ENCODE measurements around the gene DYNC1H1. TPM values are rescaled to one million over a fixed set of nuclear protein-coding genes. Genes with fewer than 3 reads are reported as not detected.

The DYNC1H1 gene
- total RNA-seq, 2 experiments from 2014 or later = 291 to 301 TPM

DNA sequence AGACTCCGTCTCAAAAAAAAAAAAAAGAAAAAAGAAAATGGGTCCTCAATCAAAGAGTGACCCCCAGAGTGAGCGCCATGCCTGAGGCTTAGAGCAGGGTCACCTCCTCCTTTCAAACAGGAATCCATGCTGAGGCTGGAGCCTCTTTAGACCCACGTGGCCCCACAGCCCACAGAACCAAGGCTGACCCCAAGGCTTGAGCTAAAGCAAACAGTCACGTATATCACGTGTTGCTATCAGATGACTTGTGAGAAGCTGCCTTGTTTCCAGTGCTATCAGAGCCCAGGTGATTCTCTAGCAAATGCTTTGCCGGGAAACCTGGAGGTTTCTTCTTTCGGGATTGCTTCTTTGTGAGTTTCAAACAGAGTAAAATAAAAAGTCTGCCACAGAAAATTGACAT, 31.7 kb upstream of the DYNC1H1 start:
- no peaks in the 10 kb centered on the region for H3K9me3 Mint-ChIP-seq
- DNase-seq (no peak), ATAC-seq (no peak)
- H3K4me1 Mint-ChIP-seq (ENCODE audit: low read depth) = no peaks in the 10 kb centered on the region
- intact Hi-C loops (cut with micrococcal nuclease) = no loop called here
- no peaks in the 10 kb centered on the region for H3K36me3 Mint-ChIP-seq (ENCODE audit: low read depth)
- H3K27me3 Mint-ChIP-seq = no peaks in the 10 kb centered on the region
- TF ChIP-seq, protein P1, sequence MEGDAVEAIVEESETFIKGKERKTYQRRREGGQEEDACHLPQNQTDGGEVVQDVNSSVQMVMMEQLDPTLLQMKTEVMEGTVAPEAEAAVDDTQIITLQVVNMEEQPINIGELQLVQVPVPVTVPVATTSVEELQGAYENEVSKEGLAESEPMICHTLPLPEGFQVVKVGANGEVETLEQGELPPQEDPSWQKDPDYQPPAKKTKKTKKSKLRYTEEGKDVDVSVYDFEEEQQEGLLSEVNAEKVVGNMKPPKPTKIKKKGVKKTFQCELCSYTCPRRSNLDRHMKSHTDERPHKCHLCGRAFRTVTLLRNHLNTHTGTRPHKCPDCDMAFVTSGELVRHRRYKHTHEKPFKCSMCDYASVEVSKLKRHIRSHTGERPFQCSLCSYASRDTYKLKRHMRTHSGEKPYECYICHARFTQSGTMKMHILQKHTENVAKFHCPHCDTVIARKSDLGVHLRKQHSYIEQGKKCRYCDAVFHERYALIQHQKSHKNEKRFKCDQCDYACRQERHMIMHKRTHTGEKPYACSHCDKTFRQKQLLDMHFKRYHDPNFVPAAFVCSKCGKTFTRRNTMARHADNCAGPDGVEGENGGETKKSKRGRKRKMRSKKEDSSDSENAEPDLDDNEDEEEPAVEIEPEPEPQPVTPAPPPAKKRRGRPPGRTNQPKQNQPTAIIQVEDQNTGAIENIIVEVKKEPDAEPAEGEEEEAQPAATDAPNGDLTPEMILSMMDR (IDR thresholded peaks at IDR 0.05) = no peak
- CTCF ChIA-PET = no interaction called here
- no peak overlapping the region for H3K27ac Mint-ChIP-seq
- H3K4me3 Mint-ChIP-seq = no peak overlapping the region
- POLR2A ChIA-PET = no interaction called here

DNA sequence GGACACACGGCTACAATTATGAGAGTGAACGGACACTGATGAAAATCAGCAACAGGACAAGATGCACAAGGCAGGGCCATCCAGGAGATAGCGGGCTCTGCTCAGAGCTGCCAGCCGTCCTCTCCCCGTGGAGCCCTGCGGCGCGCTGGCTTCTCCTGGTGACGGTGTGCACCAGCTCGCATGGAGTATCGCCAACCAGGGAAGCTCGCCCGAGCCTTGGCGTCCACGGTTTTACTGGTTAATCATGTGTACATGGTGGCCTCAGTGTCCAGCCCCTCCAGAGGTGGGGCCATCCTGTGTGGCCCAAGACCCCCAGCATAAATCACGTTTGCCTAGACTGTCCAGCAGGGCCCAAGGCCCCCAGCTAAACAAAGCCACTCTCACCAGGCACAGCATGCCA, 31.2 kb upstream of the DYNC1H1 start:
- Mint-ChIP-seq H3K27me3 (no peaks in the 10 kb centered on the region), H3K4me1 (ENCODE audit: low read depth) (no peaks in the 10 kb centered on the region), H3K9me3 (no peaks in the 10 kb centered on the region), H3K4me3 (no peak overlapping the region), H3K36me3 (ENCODE audit: low read depth) (no peaks in the 10 kb centered on the region), H3K27ac (no peak overlapping the region)
- no peak for DNase-seq
- TF ChIP-seq, protein P1 (IDR thresholded peaks at IDR 0.05) = no peak
- CTCF ChIA-PET = no interaction called here
- intact Hi-C loops (cut with micrococcal nuclease) = no loop called here
- POLR2A ChIA-PET = no interaction called here
- no peak for ATAC-seq

DNA sequence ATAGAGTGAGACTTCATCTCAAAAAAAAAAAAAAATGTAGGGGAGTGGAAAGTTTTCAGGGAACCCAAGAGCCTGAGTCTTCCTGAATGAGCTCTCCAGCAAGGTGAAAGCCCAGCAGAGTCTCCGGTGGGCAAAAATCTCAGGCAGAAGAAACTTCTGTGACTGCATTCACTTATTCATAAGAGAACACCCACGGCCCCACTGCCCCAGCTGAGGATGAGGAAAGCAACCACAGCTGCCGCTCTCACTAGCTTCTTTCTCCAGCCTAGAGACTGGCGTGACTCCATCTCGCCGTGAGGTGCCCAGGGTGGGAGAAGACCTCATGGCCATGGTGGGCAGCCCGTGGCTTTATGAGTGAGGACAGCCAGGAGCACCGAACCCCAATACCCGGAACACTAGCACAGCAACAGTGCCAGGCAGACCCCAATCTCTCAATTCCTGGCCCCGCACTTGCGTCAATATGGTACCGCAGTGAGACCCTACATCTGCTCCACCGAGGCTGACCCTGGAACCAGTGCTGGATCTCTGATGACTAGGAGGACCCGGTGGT, 29.7 kb upstream of the DYNC1H1 start:
- ATAC-seq (no peak), DNase-seq (no peak)
- no peaks in the 10 kb centered on the region for H3K27me3 Mint-ChIP-seq
- intact Hi-C loops (cut with micrococcal nuclease) = no loop called here
- H3K4me1 Mint-ChIP-seq (ENCODE audit: low read depth) = peaks cover 2% of the 10 kb centered on the region
- CTCF ChIA-PET = no interaction called here
- no peak overlapping the region for H3K27ac Mint-ChIP-seq
- no peak overlapping the region for H3K4me3 Mint-ChIP-seq
- POLR2A ChIA-PET = no interaction called here
- no peaks in the 10 kb centered on the region for H3K9me3 Mint-ChIP-seq
- H3K36me3 Mint-ChIP-seq (ENCODE audit: low read depth) = no peaks in the 10 kb centered on the region
- TF ChIP-seq, protein P1 (IDR thresholded peaks at IDR 0.05) = no peak

DNA sequence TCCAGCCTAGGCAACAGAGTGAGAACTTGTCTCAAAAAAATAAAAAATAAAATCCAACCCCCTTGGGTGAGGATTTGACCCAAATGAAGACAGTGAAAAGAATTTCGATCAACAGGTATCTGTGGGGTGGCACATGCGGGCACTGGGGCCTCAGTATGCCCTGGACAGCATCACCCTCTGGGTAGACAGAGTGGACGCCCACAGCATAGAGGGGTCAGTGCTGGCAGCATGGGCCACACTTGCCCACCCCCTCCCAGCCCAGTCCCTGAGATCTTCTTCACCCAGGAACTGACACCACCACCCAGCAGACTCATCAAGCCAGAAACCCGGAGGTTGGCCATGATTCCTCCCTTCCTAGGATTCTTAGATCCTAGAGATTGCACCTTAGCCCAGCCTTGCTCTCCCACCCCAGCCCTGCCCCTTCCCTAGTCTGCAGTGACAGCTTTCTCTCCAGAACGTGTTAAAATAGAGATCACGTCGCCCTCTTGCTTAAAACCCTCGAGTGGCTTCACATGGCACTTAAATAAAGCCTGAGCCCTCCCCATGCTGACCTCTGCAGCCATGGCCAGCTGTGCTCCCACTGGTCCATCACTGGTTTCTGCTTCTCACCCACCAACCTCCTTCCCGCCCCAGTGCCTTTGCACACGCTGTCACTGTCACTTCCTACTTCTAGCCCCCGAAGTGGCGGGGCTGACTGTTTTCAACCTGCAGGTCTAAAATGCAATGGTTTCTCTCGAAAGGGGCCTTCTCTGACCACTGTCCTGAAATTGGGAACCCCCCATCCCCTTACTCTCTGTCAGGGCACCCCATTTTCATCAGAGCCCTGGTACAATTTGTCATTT, 26.2 kb upstream of the DYNC1H1 start:
- DNase-seq = no peak
- Mint-ChIP-seq H3K4me1 (ENCODE audit: low read depth) (peaks cover 2% of the 10 kb centered on the region), H3K27ac (no peak overlapping the region), H3K36me3 (ENCODE audit: low read depth) (no peaks in the 10 kb centered on the region), H3K27me3 (peaks cover 10% of the 10 kb centered on the region), H3K4me3 (no peak overlapping the region), H3K9me3 (no peaks in the 10 kb centered on the region)
- intact Hi-C loops (cut with micrococcal nuclease) = no loop called here
- TF ChIP-seq, protein P1 (IDR thresholded peaks at IDR 0.05) = no peak
- ATAC-seq = no peak
- ChIA-PET POLR2A (interaction anchor here (0.6 to 1.4 kb wide), 2 partner anchors 9 to 18 kb away, joined by 3 read pairs; no protein-coding TSS in a partner anchor), CTCF (no interaction called here)

DNA sequence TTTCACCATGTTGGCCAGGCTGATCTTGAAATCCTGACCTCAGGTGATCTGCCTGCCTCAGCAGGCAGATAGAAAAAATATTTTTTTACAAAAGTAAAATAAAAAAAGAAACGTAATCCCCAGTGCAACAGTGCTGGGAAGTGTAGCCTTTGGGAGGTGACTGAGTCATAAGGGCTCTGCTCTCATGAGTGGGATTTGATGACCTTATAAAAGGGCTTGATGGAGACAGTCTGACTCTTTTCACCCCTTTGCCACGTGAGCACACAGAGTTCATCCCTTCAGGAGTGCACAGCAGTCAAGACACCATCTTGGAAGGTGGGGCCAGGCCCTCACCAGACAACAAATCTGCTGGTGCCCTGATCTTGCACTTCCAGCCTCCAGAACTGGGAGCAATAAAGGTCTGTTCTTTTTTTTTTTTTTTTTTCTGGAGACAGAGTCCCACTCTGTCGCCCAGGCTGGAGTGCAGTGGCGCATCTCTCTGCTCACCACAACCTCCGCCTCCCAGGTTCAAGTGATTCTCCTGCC, 24.7 kb upstream of the DYNC1H1 start:
- Mint-ChIP-seq H3K27me3 (peaks cover 15% of the 10 kb centered on the region), H3K27ac (no peak overlapping the region), H3K4me1 (ENCODE audit: low read depth) (peaks cover 2% of the 10 kb centered on the region), H3K9me3 (no peaks in the 10 kb centered on the region), H3K4me3 (no peak overlapping the region), H3K36me3 (ENCODE audit: low read depth) (no peaks in the 10 kb centered on the region)
- CTCF ChIA-PET = no interaction called here
- DNase-seq (no peak), ATAC-seq (no peak)
- POLR2A ChIA-PET = no interaction called here
- TF ChIP-seq, protein P1 (IDR thresholded peaks at IDR 0.05) = no peak
- intact Hi-C loops (cut with micrococcal nuclease) = no loop called here

Measured in activated CD8-positive, alpha-beta T cell treated with anti-CD3 and anti-CD28 coated beads for 36 hours (primary cell).